GM10266 (cell line): ENCODE results near the gene MUC22.

Experiments used
- DNase-seq: peaks from one replicate; pipeline ENCODE4 v3.0.0; 2012; ENCODE audit errors: extremely low spot score
- CTCF ChIP-seq: IDR thresholded peaks from 2 replicates; pipeline ENCODE4 v1.5.1; 2012; ENCODE audit warnings: mild to moderate bottlenecking, low read depth; ENCODE audit not compliant: control insufficient read depth, insufficient read depth; ENCODE audit errors: missing control alignments

The MUC22 gene

DNA sequence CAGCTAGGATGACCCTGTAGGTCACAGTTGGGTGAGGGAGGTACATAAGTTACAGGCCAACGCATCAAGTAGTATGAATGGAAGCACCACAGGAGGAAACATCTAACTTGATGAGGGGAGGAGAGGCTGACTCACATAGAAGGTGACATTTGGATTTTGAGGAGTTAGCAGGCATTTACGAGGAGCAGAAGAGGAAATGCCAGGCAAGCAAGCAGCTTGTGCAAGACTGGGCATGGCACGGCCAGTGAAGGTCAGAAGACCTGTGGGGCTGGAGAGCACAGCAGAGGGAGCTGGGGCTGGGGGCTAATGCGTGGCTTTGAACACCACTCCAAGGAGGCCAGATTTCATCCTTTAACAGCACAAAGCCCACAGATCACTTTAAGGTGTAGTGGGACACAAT is 37.8 kb downstream of the MUC22 start:
- no peak for TF ChIP-seq CTCF
- DNase-seq = no peak

DNA sequence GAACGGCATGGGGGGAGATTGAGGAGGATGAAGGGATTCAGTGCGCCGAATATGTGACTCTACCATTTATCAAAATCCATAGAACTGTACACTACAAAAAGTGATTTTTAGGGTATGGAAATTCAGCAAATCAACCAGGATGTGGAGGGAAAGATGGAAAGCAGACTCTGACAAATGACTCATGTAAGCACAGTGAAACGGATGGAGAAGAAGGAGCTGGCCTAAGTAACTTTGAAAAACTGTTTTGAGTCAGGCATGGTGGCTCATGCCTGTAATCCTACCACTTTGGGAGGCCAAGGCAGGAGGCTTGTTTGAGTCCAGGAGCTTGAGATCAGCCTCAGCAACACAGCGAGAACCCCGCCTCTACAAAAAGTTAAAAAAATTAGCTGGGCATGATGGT is 39.2 kb downstream of the MUC22 start:
- DNase-seq = no peak
- no peak for TF ChIP-seq CTCF

DNA sequence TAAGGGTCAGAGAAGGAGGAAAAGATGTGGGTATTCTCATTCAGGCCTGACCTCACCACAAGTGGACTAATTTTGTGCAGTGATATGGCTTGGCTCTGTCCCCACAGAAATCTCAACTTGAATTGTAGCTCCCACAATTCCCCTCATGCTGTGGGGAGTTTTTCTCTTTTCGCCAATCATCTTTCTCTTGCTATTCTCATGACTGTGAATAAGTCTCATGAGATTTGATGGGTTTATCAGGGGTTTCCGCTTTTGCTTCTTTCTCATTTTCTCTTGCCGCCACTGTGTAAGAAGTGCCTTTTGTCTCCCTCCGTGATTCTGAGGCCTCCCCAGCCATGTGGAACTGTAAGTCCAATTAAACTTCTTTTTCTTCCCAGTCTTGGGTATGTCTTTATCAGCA is 42.9 kb downstream of the MUC22 start:
- DNase-seq = peak; percentile 53

- no peak for TF ChIP-seq CTCF
Observed at GRCh38 chr6:31053873-31054272, 43.6 kb downstream of the MUC22 start.

DNA sequence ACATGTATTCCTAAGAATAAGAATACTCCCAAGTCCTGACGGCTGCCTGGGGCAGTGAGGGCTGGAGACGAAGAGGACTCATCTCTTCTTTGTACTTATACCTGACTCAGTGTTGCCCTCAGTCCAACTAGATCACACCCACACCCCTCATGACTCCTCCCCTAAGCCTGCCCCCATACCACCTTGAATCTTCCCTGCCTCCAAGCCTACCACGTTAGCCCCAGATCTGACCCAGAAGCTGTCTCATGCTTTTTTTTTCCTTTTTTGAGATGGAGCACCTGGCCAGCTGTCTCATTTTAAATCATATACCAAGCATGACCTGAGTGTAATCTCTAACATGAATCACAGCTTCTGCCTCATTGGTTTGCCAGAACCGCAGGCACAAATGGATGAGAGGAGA is 45.2 kb downstream of the MUC22 start:
- no peak for TF ChIP-seq CTCF
- DNase-seq = no peak

More at GRCh38 chr6:31053873-31054272, 43.6 kb downstream of the MUC22 start:
- DNase-seq = peak; percentile 31

- DNase-seq = no peak
- no peak for TF ChIP-seq CTCF
Observed at GRCh38 chr6:31057426-31058003, 47.2 kb downstream of the MUC22 start.

GRCh38 chr6:31058128-31058894 is 48.0 kb downstream of the MUC22 start:
- DNase-seq = no peak
- peak; percentile 33 for TF ChIP-seq CTCF
